NCI-H1930 (cell line): ENCODE measurements around the gene AGAP1.
"Not testable (repeated sequence)": the region's sequence is repeated elsewhere in the genome, so short reads cannot be mapped to it uniquely, and the experiment has no call there.

Source experiments
- DNase-seq, 2 experiments: peaks; one replicate each; lab custom pipeline; 2025; lab: John Stamatoyannopoulos, UW

AGAP1 gene

GRCh38 chr2:235592430-235592829, 98.6 kb downstream of the AGAP1 start:
- no peak for DNase-seq

- no peak for DNase-seq
Observed at GRCh38 chr2:235592836-235593235, 99.0 kb downstream of the AGAP1 start.

GRCh38 chr2:235594041-235594440, 100.2 kb downstream of the AGAP1 start:
- DNase-seq, result peak; percentile 33 to 35

- DNase-seq, result no peak
Observed at GRCh38 chr2:235594964-235595363, 101.1 kb downstream of the AGAP1 start.

GRCh38 chr2:235595422-235596010, 101.7 kb downstream of the AGAP1 start:
- peak; percentile 5 to 36 for DNase-seq

- no peak for DNase-seq
Observed at GRCh38 chr2:235596272-235596671, 102.4 kb downstream of the AGAP1 start.

GRCh38 chr2:235597081-235597615, 103.3 kb downstream of the AGAP1 start:
- no peak for DNase-seq

GRCh38 chr2:235598026-235598425, 104.2 kb downstream of the AGAP1 start:
- DNase-seq, result no peak

- DNase-seq, result no peak
Observed at GRCh38 chr2:235598532-235599531, 105.0 kb downstream of the AGAP1 start.

GRCh38 chr2:235599596-235600338, 105.9 kb downstream of the AGAP1 start:
- DNase-seq, result no peak

- no peak for DNase-seq
Observed at GRCh38 chr2:235600406-235600805, 106.6 kb downstream of the AGAP1 start.

- no peak for DNase-seq
Observed at GRCh38 chr2:235600926-235601325, 107.1 kb downstream of the AGAP1 start.

GRCh38 chr2:235601960-235602704, 108.3 kb downstream of the AGAP1 start:
- DNase-seq, result no peak

GRCh38 chr2:235602971-235603370, 109.1 kb downstream of the AGAP1 start:
- not testable (repeated sequence) for DNase-seq

- DNase-seq, result no peak
Observed at GRCh38 chr2:235603659-235604058, 109.8 kb downstream of the AGAP1 start.

- peak; percentile 8 to 17 for DNase-seq
Observed at GRCh38 chr2:235605312-235606003, 111.6 kb downstream of the AGAP1 start.

GRCh38 chr2:235606004-235606715, 112.3 kb downstream of the AGAP1 start:
- no peak for DNase-seq

- DNase-seq, result no peak
Observed at GRCh38 chr2:235607546-235608199, 113.8 kb downstream of the AGAP1 start.

GRCh38 chr2:235608200-235608887, 114.5 kb downstream of the AGAP1 start:
- DNase-seq, result no peak
